ENCODE data around the gene AMBRA1.

- TF ChIP-seq POLR2AphosphoS5 (IDR thresholded peaks at IDR 0.05; ENCODE audit: insufficient read depth, low read depth, low read length) (no peak), CTCF (IDR thresholded peaks at IDR 0.05; ENCODE audit: extremely low read depth in 1 of 2, insufficient read depth in 1 of 2, low read depth in 1 of 2, low read length in 2 of 2) (no peak)
These were observed 157.7 kb downstream of the AMBRA1 start for GRCh38 chr11:46436113-46436512.
